ENCODE measurements around the gene BPIFB3. TPM values are rescaled to one million over a fixed set of nuclear protein-coding genes. Genes with fewer than 3 reads are reported as not detected.

BPIFB3 gene
- total and polyA plus RNA-seq, 11 donors, result not detected

DNA sequence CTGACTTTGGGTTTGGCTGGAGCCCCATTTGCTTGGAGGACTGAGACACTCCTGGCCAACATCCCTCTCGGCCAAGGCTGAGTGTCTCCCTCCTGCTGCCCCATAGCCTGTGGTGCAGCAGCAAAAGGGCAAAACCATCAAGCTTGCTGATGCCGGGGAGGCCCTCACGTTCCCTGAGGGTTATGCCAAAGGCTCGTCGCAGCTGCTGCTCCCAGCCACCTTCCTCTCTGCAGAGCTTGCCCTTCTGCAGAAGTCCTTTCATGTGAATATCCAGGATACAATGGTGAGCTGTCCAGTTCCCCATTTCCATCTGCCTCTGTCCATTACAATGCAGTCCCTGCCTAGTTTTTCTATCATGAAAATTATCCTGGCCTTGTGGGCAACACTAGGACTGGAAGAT is 16.2 kb upstream of the BPIFB3 start:
- H3K36me3 ChIP-seq, result no peaks in the 10 kb centered on the region
- peaks cover 0 to 6% (median 0%) of the 10 kb centered on the region in 12 donors for H3K9me3 ChIP-seq
- no peak overlapping the region for H3K27ac ChIP-seq
- no peaks in the 10 kb centered on the region for H3K4me1 ChIP-seq
- 62 to 68% (median 67%) methylated on average over 5 of the region's 5 CpGs for WGBS, 4 donors
- no peak overlapping the region for H3K4me3 ChIP-seq
- TF ChIP-seq, protein P1, sequence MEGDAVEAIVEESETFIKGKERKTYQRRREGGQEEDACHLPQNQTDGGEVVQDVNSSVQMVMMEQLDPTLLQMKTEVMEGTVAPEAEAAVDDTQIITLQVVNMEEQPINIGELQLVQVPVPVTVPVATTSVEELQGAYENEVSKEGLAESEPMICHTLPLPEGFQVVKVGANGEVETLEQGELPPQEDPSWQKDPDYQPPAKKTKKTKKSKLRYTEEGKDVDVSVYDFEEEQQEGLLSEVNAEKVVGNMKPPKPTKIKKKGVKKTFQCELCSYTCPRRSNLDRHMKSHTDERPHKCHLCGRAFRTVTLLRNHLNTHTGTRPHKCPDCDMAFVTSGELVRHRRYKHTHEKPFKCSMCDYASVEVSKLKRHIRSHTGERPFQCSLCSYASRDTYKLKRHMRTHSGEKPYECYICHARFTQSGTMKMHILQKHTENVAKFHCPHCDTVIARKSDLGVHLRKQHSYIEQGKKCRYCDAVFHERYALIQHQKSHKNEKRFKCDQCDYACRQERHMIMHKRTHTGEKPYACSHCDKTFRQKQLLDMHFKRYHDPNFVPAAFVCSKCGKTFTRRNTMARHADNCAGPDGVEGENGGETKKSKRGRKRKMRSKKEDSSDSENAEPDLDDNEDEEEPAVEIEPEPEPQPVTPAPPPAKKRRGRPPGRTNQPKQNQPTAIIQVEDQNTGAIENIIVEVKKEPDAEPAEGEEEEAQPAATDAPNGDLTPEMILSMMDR (IDR thresholded peaks at IDR 0.05), result no peak
- TF ChIP-seq POLR2A (IDR thresholded peaks at IDR 0.05), result no peak
- no peaks in the 10 kb centered on the region for H3K27me3 ChIP-seq
- intact Hi-C loops (cut with DNase I), result no loop called here
- DNase-seq, result no peak
- no peak for ATAC-seq

DNA sequence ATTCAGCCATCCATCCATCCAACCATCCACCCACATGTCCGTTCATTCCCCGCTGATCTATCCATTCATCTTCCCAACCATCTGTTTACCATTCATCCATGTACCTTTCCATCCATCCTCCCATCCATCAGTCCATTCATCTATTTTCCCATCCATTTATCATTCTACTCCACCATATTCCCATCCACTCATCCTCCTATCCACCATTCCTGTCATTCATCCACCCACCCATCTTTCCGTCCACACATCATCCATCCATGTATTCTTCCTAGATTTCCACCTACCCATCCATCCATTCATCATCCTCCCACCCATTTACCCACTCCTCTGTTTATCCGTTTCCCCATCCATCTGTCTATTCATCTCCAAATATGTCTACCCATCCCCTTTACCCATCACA is 15.5 kb upstream of the BPIFB3 start:
- ATAC-seq, result no peak
- H3K4me1 ChIP-seq, result no peaks in the 10 kb centered on the region
- no peak for TF ChIP-seq POLR2A (IDR thresholded peaks at IDR 0.05)
- TF ChIP-seq, protein P1 (IDR thresholded peaks at IDR 0.05), result no peak
- no peak overlapping the region for H3K27ac ChIP-seq
- DNase-seq, result no peak
- H3K4me3 ChIP-seq, result no peak overlapping the region
- H3K36me3 ChIP-seq, result no peaks in the 10 kb centered on the region
- H3K27me3 ChIP-seq, result no peaks in the 10 kb centered on the region
- H3K9me3 ChIP-seq, result peaks cover 0 to 5% (median 0%) of the 10 kb centered on the region in 12 donors
- WGBS, 4 donors, result 87 to 92% (median 89%) methylated on average over 4 of the region's 4 CpGs
- intact Hi-C loops (cut with DNase I), result no loop called here

DNA sequence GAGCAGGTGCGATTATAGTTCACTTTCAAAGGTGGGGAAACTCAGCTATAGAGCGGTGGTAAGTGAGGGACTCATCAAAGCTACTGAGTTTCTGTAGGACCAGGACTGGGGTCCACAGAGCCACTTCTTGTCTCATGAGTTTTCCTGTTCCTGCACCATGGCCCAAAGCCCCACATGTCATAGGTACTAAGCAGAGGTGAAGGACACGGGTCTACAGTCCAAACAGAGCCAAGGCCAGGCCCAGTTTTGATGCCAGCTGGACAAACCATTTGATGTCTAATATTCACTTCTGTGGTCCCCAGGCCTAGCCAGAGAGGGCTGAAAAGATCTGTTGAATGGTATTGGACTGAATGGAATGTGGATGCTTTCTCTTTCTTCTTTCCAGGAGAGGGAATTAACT is 11.3 kb upstream of the BPIFB3 start:
- intact Hi-C loops (cut with DNase I), result no loop called here
- ATAC-seq (no peak), DNase-seq (no peak)
- Histone ChIP-seq H3K27ac (no peak overlapping the region), H3K4me3 (no peak overlapping the region), H3K36me3 (no peaks in the 10 kb centered on the region), H3K4me1 (no peaks in the 10 kb centered on the region), H3K9me3 (peaks cover 0 to 23% (median 13%) of the 10 kb centered on the region in 12 donors), H3K27me3 (no peaks in the 10 kb centered on the region)
- WGBS, 4 donors, result 81 to 97% (median 84%) methylated on average over 3 of the region's 3 CpGs
- no peak for TF ChIP-seq POLR2A (IDR thresholded peaks at IDR 0.05)
- TF ChIP-seq, protein P1 (IDR thresholded peaks at IDR 0.05), result no peak

DNA sequence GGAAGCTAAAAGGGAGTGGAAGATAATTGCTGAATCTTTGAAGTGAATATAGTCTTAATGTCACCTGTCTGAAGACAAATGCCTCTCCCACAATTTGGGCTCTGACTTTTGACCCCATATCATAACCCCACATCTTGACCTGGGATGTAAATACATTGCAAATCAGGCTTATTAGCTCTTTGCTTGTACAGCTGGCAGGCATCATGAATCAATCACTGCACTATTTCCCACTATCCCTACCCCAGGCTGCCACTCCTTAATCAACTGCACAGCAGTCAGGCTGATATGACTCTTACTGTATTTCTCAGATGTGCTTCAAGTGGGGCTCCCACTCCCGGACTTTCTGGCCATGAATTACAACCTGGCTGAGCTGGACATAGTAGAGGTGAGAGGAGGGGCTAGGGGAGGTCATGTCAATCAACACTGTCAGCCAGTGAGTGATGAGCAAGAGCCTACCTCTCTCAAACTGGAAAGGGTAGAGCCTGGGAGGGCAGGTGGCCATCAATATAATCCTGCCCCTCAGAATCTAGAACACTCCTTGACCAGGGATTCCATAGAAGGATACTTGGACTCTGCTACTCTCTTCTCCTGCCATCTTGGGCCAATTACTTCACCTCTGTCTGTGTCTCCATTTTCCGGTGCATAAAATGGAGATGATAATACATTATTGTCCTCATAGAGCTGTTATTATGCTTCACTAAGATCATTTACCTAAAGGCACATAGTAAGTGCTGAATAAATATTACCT is 10.5 kb upstream of the BPIFB3 start:
- no peaks in the 10 kb centered on the region for H3K4me1 ChIP-seq
- 61 to 91% (median 73%) methylated on average over 2 of the region's 2 CpGs for WGBS, 4 donors
- H3K36me3 ChIP-seq, result no peaks in the 10 kb centered on the region
- ATAC-seq, result no peak
- no peak for TF ChIP-seq POLR2A (IDR thresholded peaks at IDR 0.05)
- TF ChIP-seq, protein P1 (IDR thresholded peaks at IDR 0.05), result no peak
- no peaks in the 10 kb centered on the region for H3K27me3 ChIP-seq
- intact Hi-C loops (cut with DNase I), result no loop called here
- peaks cover 0 to 23% (median 13%) of the 10 kb centered on the region in 12 donors for H3K9me3 ChIP-seq
- H3K27ac ChIP-seq, result no peak overlapping the region
- no peak overlapping the region for H3K4me3 ChIP-seq
- no peak for DNase-seq

All from heart left ventricle (tissue), 16 donors.